ENCODE data around the gene AK1. TPM values are rescaled to one million over a fixed set of nuclear protein-coding genes. Genes with fewer than 3 reads are reported as not detected.

Gene AK1
- total RNA-seq, 1 experiment from 2014 or later = 75.9 TPM

DNA sequence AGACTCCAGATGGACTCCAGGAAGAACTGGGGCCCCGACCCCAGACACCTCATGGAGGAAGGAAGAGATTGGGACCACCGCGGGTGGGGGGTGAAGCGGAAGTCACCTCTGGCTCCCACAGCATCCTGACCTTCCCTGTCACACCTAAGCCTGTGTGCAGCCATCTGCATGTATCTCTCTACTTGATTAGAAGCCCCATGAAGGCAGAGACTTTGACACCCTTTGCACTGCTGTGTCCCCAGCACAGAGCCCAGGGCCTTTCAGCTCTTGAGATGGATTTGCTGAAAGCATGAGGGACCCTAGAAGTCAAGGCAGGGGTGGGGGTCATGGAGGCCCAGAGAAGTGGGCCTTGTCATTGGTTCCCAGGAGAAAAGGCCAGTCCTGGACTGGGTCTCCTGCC is 20.2 kb downstream of the AK1 start:
- BruUV-seq (replicated peaks) = no TSS peak

DNA sequence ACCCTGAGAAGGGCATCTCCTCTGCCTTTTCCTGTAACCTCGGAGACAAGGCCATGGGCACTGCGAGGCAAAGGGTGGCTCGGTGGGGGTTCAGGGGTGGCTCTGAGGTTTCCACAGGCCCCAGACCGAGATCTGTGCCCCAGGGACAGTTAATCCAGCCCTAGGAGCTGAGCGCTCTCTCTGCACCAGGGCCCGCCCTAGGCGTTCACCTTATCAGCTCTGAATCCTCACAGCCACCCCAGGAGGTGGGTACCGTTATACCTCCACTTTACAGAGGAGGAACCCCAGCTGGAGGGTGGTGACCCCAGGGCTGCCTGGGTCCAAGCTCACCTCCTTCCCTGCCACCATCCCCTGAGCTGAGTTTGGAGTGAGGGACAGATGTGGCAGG is 20.8 kb downstream of the AK1 start:
- no peak for DNase-seq (ENCODE audit: unreplicated experiment)
- no peaks in the 10 kb centered on the region for H3K9me3 Mint-ChIP-seq (ENCODE audit: unreplicated experiment)
- intact Hi-C loops (cut with micrococcal nuclease) = no loop called here
- TF ChIP-seq, protein P1, sequence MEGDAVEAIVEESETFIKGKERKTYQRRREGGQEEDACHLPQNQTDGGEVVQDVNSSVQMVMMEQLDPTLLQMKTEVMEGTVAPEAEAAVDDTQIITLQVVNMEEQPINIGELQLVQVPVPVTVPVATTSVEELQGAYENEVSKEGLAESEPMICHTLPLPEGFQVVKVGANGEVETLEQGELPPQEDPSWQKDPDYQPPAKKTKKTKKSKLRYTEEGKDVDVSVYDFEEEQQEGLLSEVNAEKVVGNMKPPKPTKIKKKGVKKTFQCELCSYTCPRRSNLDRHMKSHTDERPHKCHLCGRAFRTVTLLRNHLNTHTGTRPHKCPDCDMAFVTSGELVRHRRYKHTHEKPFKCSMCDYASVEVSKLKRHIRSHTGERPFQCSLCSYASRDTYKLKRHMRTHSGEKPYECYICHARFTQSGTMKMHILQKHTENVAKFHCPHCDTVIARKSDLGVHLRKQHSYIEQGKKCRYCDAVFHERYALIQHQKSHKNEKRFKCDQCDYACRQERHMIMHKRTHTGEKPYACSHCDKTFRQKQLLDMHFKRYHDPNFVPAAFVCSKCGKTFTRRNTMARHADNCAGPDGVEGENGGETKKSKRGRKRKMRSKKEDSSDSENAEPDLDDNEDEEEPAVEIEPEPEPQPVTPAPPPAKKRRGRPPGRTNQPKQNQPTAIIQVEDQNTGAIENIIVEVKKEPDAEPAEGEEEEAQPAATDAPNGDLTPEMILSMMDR (IDR thresholded peaks at IDR 0.05; ENCODE audit: unreplicated experiment) = no peak
- no peaks in the 10 kb centered on the region for H3K36me3 Mint-ChIP-seq (ENCODE audit: insufficient read depth, unreplicated experiment)
- ChIA-PET POLR2A (interaction anchor here (0.5 kb wide), 1 partner anchor 1755 kb away, joined by 4 read pairs; no protein-coding TSS in a partner anchor), CTCF (interaction anchor here (0.6 to 3.1 kb wide), 2 partner anchors 8 to 13 kb away, joined by 3 to 13 read pairs; no protein-coding TSS in a partner anchor)
- H3K27me3 Mint-ChIP-seq (ENCODE audit: insufficient read depth, unreplicated experiment) = no peaks in the 10 kb centered on the region
- no TSS peak for BruUV-seq (replicated peaks)
- H3K4me1 Mint-ChIP-seq (ENCODE audit: insufficient read depth, unreplicated experiment) = no peaks in the 10 kb centered on the region
- no peak overlapping the region for H3K4me3 Mint-ChIP-seq (ENCODE audit: unreplicated experiment)
- H3K27ac Mint-ChIP-seq (ENCODE audit: low read depth, unreplicated experiment) = no peak overlapping the region

More for the DNA sequence above, 20.2 kb downstream of the AK1 start:
- ChIA-PET POLR2A (interaction anchor here (0.5 to 0.7 kb wide), 3 partner anchors 11 to 1754 kb away, joined by 3 to 4 read pairs (median 3); no protein-coding TSS in a partner anchor), CTCF (interaction anchor here (0.6 to 3.1 kb wide), 2 partner anchors 8 to 12 kb away, joined by 3 to 13 read pairs; no protein-coding TSS in a partner anchor)
- DNase-seq (ENCODE audit: unreplicated experiment) = no peak
- Mint-ChIP-seq H3K36me3 (ENCODE audit: insufficient read depth, unreplicated experiment) (no peaks in the 10 kb centered on the region), H3K9me3 (ENCODE audit: unreplicated experiment) (no peaks in the 10 kb centered on the region), H3K27ac (ENCODE audit: low read depth, unreplicated experiment) (no peak overlapping the region), H3K4me1 (ENCODE audit: insufficient read depth, unreplicated experiment) (no peaks in the 10 kb centered on the region), H3K27me3 (ENCODE audit: insufficient read depth, unreplicated experiment) (no peaks in the 10 kb centered on the region), H3K4me3 (ENCODE audit: unreplicated experiment) (no peak overlapping the region)
- TF ChIP-seq, protein P1 (IDR thresholded peaks at IDR 0.05; ENCODE audit: unreplicated experiment) = no peak
- intact Hi-C loops (cut with micrococcal nuclease) = no loop called here

DNA sequence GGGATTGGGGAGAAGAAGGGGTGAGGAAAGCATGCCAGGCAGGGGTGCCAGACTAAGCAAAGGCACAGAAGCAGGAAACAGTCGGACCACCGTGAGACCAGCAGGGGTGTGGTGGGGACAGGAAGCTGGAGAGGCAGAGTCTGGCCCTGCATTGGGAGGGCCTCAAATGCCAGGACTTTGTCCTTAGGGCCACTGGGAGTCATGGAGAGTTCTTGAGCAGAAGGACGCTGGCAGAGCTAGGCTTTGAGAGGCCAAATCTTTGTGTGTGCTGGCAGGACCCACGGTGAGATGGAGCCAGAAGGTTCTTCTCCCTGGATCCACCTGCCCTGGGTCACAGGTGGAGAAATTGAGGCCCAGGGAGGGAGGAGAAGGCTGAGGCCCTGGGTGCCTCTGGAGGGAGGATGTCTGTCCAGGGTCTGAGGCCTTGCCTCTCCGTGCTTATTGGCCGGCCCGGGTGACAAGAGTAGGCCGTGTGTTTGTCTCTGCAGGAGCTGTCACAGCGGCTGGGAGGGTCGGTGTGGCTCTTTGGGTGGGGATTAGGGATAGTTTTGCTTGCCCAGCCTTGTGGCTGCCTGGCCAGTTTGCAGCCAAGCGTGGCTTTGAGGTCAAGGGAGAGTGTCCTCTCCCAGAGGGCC is 21.3 kb downstream of the AK1 start:
- TF ChIP-seq, protein P1 (IDR thresholded peaks at IDR 0.05; ENCODE audit: unreplicated experiment) = no peak
- no peaks in the 10 kb centered on the region for H3K36me3 Mint-ChIP-seq (ENCODE audit: insufficient read depth, unreplicated experiment)
- H3K27ac Mint-ChIP-seq (ENCODE audit: low read depth, unreplicated experiment) = no peak overlapping the region
- ChIA-PET CTCF (interaction anchor here (0.6 to 3.1 kb wide), 3 partner anchors 13 to 104 kb away, joined by 3 to 13 read pairs (median 3); no protein-coding TSS in a partner anchor), POLR2A (no interaction called here)
- no TSS peak for BruUV-seq (replicated peaks)
- no peaks in the 10 kb centered on the region for H3K27me3 Mint-ChIP-seq (ENCODE audit: insufficient read depth, unreplicated experiment)
- H3K4me3 Mint-ChIP-seq (ENCODE audit: unreplicated experiment) = no peak overlapping the region
- DNase-seq (ENCODE audit: unreplicated experiment) = no peak
- no peaks in the 10 kb centered on the region for H3K4me1 Mint-ChIP-seq (ENCODE audit: insufficient read depth, unreplicated experiment)
- intact Hi-C loops (cut with micrococcal nuclease) = no loop called here
- no peaks in the 10 kb centered on the region for H3K9me3 Mint-ChIP-seq (ENCODE audit: unreplicated experiment)

DNA sequence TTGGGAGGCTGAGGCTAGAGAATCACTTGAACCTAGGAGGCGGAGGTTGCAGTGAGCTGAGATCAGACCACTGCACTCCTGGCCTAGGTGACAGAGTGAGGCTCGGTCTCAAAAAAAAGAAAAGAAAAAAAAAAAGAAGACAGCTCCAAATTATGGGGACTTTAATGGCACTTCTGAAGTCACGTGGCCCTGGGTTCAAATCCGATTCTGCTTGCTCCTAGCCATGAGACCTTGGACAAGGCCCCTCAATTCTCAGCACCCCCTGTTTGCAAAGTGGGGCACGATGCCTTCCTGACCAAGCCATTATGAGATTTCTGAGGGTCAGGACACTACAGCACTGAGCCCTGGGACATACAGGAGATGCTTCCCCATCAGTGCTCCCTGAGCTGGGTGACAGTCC is 22.0 kb downstream of the AK1 start:
- Mint-ChIP-seq H3K4me3 (ENCODE audit: unreplicated experiment) (no peak overlapping the region), H3K27me3 (ENCODE audit: insufficient read depth, unreplicated experiment) (no peaks in the 10 kb centered on the region), H3K4me1 (ENCODE audit: insufficient read depth, unreplicated experiment) (no peaks in the 10 kb centered on the region), H3K27ac (ENCODE audit: low read depth, unreplicated experiment) (no peak overlapping the region), H3K9me3 (ENCODE audit: unreplicated experiment) (no peaks in the 10 kb centered on the region), H3K36me3 (ENCODE audit: insufficient read depth, unreplicated experiment) (no peaks in the 10 kb centered on the region)
- intact Hi-C loops (cut with micrococcal nuclease) = no loop called here
- ChIA-PET POLR2A (interaction anchor here (1.6 kb wide), 1 partner anchor 54 kb away, joined by 6 read pairs; no protein-coding TSS in a partner anchor), CTCF (interaction anchor here (0.6 to 3.1 kb wide), 3 partner anchors 14 to 105 kb away, joined by 3 to 13 read pairs (median 3); no protein-coding TSS in a partner anchor)
- TF ChIP-seq, protein P1 (IDR thresholded peaks at IDR 0.05; ENCODE audit: unreplicated experiment) = no peak
- BruUV-seq (replicated peaks) = no TSS peak
- DNase-seq (ENCODE audit: unreplicated experiment) = no peak
